GM23338 (cell line): ENCODE data around the gene DTWD1. TPM values are rescaled to one million over a fixed set of nuclear protein-coding genes. Genes with fewer than 3 reads are reported as not detected.

ENCODE experiments used
- EZH2 ChIP-seq: fragments of 200-600 bp; sonication (generic); IDR thresholded peaks from one replicate; pipeline ENCODE4 v1.8.0; 2017; ENCODE audit warnings: antibody characterized with exemption, mild to moderate bottlenecking, low read depth; ENCODE audit not compliant: unreplicated experiment
- EZH2phosphoT487 ChIP-seq: fragments of 200-600 bp; sonication (generic); IDR thresholded peaks from one replicate; pipeline ENCODE4 v1.8.1; 2018; ENCODE audit warnings: antibody characterized with exemption; ENCODE audit not compliant: unreplicated experiment
- JUNB ChIP-seq: IDR thresholded peaks from one replicate; pipeline ENCODE4 v1.6.1; 2016; ENCODE audit warnings: antibody characterized with exemption; ENCODE audit not compliant: unreplicated experiment
- NANOG ChIP-seq: IDR thresholded peaks from 2 replicates; pipeline ENCODE4 v1.6.1; 2016; ENCODE audit warnings: antibody characterized with exemption, borderline replicate concordance
- REST ChIP-seq: IDR thresholded peaks from one replicate; pipeline ENCODE4 v1.6.1; 2018; ENCODE audit warnings: antibody characterized with exemption; ENCODE audit not compliant: unreplicated experiment
- STAT1 ChIP-seq: IDR thresholded peaks from one replicate; pipeline ENCODE4 v1.6.1; 2016; ENCODE audit warnings: antibody characterized with exemption; ENCODE audit not compliant: unreplicated experiment
- polyA plus RNA-seq: library from polyadenylated mRNA; unstranded; fragments of >200 nt; fragmentation: Nextera tagmentation; extraction: Ambion mirVana; gene quantifications from 2 replicates; pipeline ENCODE4 v1.2.1, GENCODE V29; 2016
- total RNA-seq: library from RNA; depleted of rRNA; stranded (reverse); fragments of >200 nt; shearing (Covaris generic); gene quantifications from 2 replicates; pipeline ENCODE4 v1.2.3, GENCODE V29; 2014
- TF ChIP-seq, protein P1 (sequence below): fragments of 250-450 bp; sonication (Bioruptor Pico); IDR thresholded peaks from 2 replicates; pipeline ENCODE4 v1.5.0; 2020; ENCODE audit warnings: mild to moderate bottlenecking, moderate library complexity

DTWD1 gene
- total and polyA plus RNA-seq, 2 experiments from 2014 or later, result 28.4 to 45.2 TPM

- TF ChIP-seq REST (no peak), EZH2 (no peak), NANOG (no peak), JUNB (no peak), EZH2phosphoT487 (no peak), STAT1 (no peak)
- TF ChIP-seq, protein P1, sequence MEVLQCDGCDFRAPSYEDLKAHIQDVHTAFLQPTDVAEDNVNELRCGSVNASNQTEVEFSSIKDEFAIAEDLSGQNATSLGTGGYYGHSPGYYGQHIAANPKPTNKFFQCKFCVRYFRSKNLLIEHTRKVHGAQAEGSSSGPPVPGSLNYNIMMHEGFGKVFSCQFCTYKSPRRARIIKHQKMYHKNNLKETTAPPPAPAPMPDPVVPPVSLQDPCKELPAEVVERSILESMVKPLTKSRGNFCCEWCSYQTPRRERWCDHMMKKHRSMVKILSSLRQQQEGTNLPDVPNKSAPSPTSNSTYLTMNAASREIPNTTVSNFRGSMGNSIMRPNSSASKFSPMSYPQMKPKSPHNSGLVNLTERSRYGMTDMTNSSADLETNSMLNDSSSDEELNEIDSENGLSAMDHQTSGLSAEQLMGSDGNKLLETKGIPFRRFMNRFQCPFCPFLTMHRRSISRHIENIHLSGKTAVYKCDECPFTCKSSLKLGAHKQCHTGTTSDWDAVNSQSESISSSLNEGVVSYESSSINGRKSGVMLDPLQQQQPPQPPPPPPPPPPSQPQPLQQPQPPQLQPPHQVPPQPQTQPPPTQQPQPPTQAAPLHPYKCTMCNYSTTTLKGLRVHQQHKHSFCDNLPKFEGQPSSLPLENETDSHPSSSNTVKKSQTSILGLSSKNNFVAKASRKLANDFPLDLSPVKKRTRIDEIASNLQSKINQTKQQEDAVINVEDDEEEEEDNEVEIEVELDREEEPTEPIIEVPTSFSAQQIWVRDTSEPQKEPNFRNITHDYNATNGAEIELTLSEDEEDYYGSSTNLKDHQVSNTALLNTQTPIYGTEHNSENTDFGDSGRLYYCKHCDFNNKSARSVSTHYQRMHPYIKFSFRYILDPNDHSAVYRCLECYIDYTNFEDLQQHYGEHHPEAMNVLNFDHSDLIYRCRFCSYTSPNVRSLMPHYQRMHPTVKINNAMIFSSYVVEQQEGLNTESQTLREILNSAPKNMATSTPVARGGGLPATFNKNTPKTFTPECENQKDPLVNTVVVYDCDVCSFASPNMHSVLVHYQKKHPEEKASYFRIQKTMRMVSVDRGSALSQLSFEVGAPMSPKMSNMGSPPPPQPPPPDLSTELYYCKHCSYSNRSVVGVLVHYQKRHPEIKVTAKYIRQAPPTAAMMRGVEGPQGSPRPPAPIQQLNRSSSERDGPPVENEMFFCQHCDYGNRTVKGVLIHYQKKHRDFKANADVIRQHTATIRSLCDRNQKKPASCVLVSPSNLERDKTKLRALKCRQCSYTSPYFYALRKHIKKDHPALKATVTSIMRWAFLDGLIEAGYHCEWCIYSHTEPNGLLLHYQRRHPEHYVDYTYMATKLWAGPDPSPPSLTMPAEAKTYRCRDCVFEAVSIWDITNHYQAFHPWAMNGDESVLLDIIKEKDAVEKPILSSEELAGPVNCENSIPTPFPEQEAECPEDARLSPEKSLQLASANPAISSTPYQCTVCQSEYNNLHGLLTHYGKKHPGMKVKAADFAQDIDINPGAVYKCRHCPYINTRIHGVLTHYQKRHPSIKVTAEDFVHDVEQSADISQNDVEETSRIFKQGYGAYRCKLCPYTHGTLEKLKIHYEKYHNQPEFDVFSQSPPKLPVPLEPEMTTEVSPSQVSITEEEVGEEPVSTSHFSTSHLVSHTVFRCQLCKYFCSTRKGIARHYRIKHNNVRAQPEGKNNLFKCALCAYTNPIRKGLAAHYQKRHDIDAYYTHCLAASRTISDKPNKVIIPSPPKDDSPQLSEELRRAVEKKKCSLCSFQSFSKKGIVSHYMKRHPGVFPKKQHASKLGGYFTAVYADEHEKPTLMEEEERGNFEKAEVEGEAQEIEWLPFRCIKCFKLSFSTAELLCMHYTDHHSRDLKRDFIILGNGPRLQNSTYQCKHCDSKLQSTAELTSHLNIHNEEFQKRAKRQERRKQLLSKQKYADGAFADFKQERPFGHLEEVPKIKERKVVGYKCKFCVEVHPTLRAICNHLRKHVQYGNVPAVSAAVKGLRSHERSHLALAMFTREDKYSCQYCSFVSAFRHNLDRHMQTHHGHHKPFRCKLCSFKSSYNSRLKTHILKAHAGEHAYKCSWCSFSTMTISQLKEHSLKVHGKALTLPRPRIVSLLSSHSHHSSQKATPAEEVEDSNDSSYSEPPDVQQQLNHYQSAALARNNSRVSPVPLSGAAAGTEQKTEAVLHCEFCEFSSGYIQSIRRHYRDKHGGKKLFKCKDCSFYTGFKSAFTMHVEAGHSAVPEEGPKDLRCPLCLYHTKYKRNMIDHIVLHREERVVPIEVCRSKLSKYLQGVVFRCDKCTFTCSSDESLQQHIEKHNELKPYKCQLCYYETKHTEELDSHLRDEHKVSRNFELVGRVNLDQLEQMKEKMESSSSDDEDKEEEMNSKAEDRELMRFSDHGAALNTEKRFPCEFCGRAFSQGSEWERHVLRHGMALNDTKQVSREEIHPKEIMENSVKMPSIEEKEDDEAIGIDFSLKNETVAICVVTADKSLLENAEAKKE (CRISPR knock-in tag), result no peak
Measured at GRCh38 chr15:49620199-49620598, 649 bp upstream of the DTWD1 start (continued).
